ENCODE data around the gene CACNB1.
A peak's percentile ranks its signal among the peaks of the same experiment; 100 is the strongest.

GRCh38 chr17:39239640-39240314 lies 42.3 kb upstream of the CACNB1 start:
- peak; percentile 42 to 77 (median 66) for TF ChIP-seq CTCF (IDR thresholded peaks at IDR 0.05)
- no peak for TF ChIP-seq POLR2AphosphoS5 (IDR thresholded peaks at IDR 0.05)
- TF ChIP-seq EP300 (IDR thresholded peaks at IDR 0.05), result no peak
- no peak for TF ChIP-seq POLR2A (IDR thresholded peaks at IDR 0.05)
